Activated naive CD4-positive, alpha-beta T cell treated with anti-CD3 and anti-CD28 coated beads, Interleukin-2, amount 50 U/mL, for 24 hours (primary cell): ENCODE data around the gene FFAR3.
"Not testable (repeated sequence)": the region's sequence is repeated elsewhere in the genome, so short reads cannot be mapped to it uniquely, and the experiment has no call there.

Source experiments
- H3K27ac Mint-ChIP-seq: one replicate; pipeline ENCODE4 v1.8.0; 2021; ENCODE audit warnings: mild to moderate bottlenecking, mixed read lengths
- H3K27me3 Mint-ChIP-seq: one replicate; pipeline ENCODE4 v1.8.0; 2021; ENCODE audit warnings: mixed read lengths
- H3K36me3 Mint-ChIP-seq: one replicate; pipeline ENCODE4 v1.8.0; 2021; ENCODE audit warnings: mixed read lengths
- H3K4me1 Mint-ChIP-seq: one replicate; pipeline ENCODE4 v1.8.0; 2021; ENCODE audit warnings: mixed read lengths
- H3K4me3 Mint-ChIP-seq: one replicate; pipeline ENCODE4 v1.8.0; 2021; ENCODE audit warnings: mild to moderate bottlenecking, mixed read lengths
- H3K9me3 Mint-ChIP-seq: one replicate; pipeline ENCODE4 v1.8.0; 2021; ENCODE audit warnings: mixed read lengths

The FFAR3 gene

DNA sequence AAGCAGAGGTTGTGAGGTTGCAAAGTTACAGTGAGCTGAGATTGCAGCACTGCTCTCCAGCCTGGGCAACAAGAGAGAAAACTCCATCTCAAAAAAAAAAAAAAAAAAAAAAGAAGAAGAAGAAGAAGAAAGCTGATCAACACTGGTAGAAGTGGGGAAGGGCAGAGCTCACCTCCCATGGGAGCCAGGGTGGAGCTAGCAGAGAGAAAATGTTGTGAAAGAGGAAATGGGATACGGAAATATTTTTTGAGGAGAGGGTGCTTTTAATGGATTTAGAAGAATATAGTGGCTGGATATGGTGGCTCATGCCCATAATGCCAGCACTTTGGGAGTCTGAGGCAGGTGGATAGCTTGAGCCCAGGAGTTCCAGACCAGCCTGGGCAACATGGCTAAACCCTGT lies 19.4 kb downstream of the FFAR3 start:
- H3K4me3 Mint-ChIP-seq: no peak overlapping the region
- H3K36me3 Mint-ChIP-seq: no peaks in the 10 kb centered on the region
- H3K27me3 Mint-ChIP-seq: peaks cover 2% of the 10 kb centered on the region
- no peak overlapping the region for H3K27ac Mint-ChIP-seq
- H3K9me3 Mint-ChIP-seq: no peaks in the 10 kb centered on the region
- no peaks in the 10 kb centered on the region for H3K4me1 Mint-ChIP-seq

- Mint-ChIP-seq H3K4me1 (no peaks in the 10 kb centered on the region), H3K27ac (no peak overlapping the region), H3K36me3 (no peaks in the 10 kb centered on the region), H3K27me3 (peaks cover 2% of the 10 kb centered on the region), H3K9me3 (no peaks in the 10 kb centered on the region), H3K4me3 (no peak overlapping the region)
Measured at GRCh38 chr19:35378356-35378755, 20.1 kb downstream of the FFAR3 start.

DNA sequence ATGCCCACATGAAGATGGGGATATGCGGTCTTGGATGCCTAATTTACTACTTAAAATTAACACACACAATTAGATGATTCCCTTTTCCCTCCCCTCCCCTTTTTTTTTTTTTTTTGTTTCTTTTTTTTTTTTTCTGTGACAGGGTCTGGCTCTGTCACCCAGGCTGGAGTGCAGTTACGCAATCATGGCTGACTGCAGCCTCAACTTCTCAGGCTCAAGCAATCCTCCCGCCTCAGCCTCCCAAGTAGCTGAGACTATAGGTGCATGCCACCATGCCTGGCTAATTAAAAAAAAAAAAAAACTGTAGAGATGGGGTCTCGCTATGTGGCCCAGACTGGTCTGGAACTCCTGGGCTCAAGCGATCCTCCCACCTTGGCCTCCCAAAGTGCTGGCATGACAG lies 21.3 kb downstream of the FFAR3 start:
- not testable (repeated sequence) for H3K4me1 Mint-ChIP-seq

DNA sequence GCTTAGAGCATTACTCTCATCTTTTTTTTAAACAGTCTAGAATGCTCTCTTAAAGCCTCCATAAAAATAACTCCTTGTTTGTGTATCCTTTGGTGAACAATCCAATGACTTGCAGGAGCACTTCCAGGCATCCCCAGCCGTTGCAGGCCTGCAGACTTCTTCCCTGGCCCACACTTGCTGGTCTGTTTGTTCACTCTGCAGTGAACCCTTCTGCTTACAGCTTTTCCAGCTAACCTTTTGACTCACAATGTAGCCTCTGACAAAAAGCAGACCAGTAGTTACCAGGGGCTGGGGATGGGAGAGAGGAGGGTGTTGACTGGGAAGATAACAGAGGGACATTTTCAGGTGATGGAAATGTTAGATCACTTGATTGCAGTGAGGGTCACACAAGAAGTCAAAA lies 21.7 kb downstream of the FFAR3 start:
- Mint-ChIP-seq H3K4me3 (no peak overlapping the region), H3K36me3 (peaks cover 2% of the 10 kb centered on the region), H3K27me3 (peaks cover 5% of the 10 kb centered on the region), H3K27ac (no peak overlapping the region), H3K4me1 (no peaks in the 10 kb centered on the region), H3K9me3 (no peaks in the 10 kb centered on the region)

More for the DNA sequence above, 21.3 kb downstream of the FFAR3 start:
- H3K9me3 Mint-ChIP-seq, H3K27ac Mint-ChIP-seq, H3K36me3 Mint-ChIP-seq, H3K27me3 Mint-ChIP-seq, H3K4me3 Mint-ChIP-seq: not testable (repeated sequence)

GRCh38 chr19:35380450-35381124 lies 22.3 kb downstream of the FFAR3 start:
- Mint-ChIP-seq H3K4me3 (no peak overlapping the region), H3K36me3 (peaks cover 2% of the 10 kb centered on the region), H3K27ac (no peak overlapping the region), H3K9me3 (no peaks in the 10 kb centered on the region), H3K4me1 (no peaks in the 10 kb centered on the region), H3K27me3 (peaks cover 4% of the 10 kb centered on the region)

GRCh38 chr19:35381318-35381717 lies 23.1 kb downstream of the FFAR3 start:
- Mint-ChIP-seq H3K27ac (no peak overlapping the region), H3K9me3 (peaks cover 2% of the 10 kb centered on the region), H3K4me1 (no peaks in the 10 kb centered on the region), H3K4me3 (no peak overlapping the region), H3K27me3 (peaks cover 4% of the 10 kb centered on the region), H3K36me3 (peaks cover 2% of the 10 kb centered on the region)

DNA sequence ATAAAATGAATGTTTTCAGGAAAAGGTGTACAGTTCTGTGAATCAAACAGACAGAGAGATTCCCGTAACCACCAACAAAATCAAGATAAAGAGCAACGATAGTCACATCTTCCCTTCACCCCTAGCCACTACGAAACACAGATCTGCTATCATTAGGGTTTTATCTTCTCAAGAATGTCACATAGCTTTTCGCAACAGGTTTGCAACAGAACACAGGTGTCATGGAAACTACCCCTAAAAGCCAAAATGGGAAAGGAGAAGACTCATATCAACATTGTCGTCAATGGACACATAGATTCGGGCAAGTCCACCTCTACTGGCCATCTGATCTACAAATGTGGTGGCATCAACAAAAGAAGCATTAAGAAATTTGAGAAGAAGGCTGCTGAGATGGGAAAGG lies 23.7 kb downstream of the FFAR3 start:
- no peak overlapping the region for H3K27ac Mint-ChIP-seq
- H3K9me3 Mint-ChIP-seq: peaks cover 7% of the 10 kb centered on the region
- peaks cover 5% of the 10 kb centered on the region for H3K36me3 Mint-ChIP-seq
- peaks cover 4% of the 10 kb centered on the region for H3K27me3 Mint-ChIP-seq
- no peak overlapping the region for H3K4me3 Mint-ChIP-seq
- no peaks in the 10 kb centered on the region for H3K4me1 Mint-ChIP-seq

- peaks cover 5% of the 10 kb centered on the region for H3K36me3 Mint-ChIP-seq
- H3K27ac Mint-ChIP-seq: no peak overlapping the region
- peaks cover 4% of the 10 kb centered on the region for H3K27me3 Mint-ChIP-seq
- no peaks in the 10 kb centered on the region for H3K4me1 Mint-ChIP-seq
- H3K4me3 Mint-ChIP-seq: no peak overlapping the region
- peaks cover 7% of the 10 kb centered on the region for H3K9me3 Mint-ChIP-seq
Measured at GRCh38 chr19:35383536-35383935, 25.3 kb downstream of the FFAR3 start.

GRCh38 chr19:35388277-35389054 lies 30.2 kb downstream of the FFAR3 start:
- no peak overlapping the region for H3K4me3 Mint-ChIP-seq
- peaks cover 4% of the 10 kb centered on the region for H3K27me3 Mint-ChIP-seq
- H3K36me3 Mint-ChIP-seq: peaks cover 5% of the 10 kb centered on the region
- H3K27ac Mint-ChIP-seq: no peak overlapping the region
- peaks cover 7% of the 10 kb centered on the region for H3K9me3 Mint-ChIP-seq
- H3K4me1 Mint-ChIP-seq: no peaks in the 10 kb centered on the region

- Mint-ChIP-seq H3K4me3 (no peak overlapping the region), H3K27ac (no peak overlapping the region), H3K36me3 (peaks cover 5% of the 10 kb centered on the region), H3K27me3 (peaks cover 2% of the 10 kb centered on the region), H3K9me3 (peaks cover 7% of the 10 kb centered on the region), H3K4me1 (no peaks in the 10 kb centered on the region)
Measured at GRCh38 chr19:35389192-35389861, 31.1 kb downstream of the FFAR3 start.

GRCh38 chr19:35392742-35393715 lies 34.8 kb downstream of the FFAR3 start:
- Mint-ChIP-seq H3K36me3 (no peaks in the 10 kb centered on the region), H3K4me3 (no peak overlapping the region), H3K27ac (no peak overlapping the region), H3K4me1 (no peaks in the 10 kb centered on the region), H3K27me3 (no peaks in the 10 kb centered on the region), H3K9me3 (no peaks in the 10 kb centered on the region)

GRCh38 chr19:35395382-35396199 lies 37.3 kb downstream of the FFAR3 start:
- Mint-ChIP-seq H3K27me3 (no peaks in the 10 kb centered on the region), H3K9me3 (no peaks in the 10 kb centered on the region), H3K36me3 (no peaks in the 10 kb centered on the region), H3K27ac (no peak overlapping the region), H3K4me3 (no peak overlapping the region), H3K4me1 (no peaks in the 10 kb centered on the region)

DNA sequence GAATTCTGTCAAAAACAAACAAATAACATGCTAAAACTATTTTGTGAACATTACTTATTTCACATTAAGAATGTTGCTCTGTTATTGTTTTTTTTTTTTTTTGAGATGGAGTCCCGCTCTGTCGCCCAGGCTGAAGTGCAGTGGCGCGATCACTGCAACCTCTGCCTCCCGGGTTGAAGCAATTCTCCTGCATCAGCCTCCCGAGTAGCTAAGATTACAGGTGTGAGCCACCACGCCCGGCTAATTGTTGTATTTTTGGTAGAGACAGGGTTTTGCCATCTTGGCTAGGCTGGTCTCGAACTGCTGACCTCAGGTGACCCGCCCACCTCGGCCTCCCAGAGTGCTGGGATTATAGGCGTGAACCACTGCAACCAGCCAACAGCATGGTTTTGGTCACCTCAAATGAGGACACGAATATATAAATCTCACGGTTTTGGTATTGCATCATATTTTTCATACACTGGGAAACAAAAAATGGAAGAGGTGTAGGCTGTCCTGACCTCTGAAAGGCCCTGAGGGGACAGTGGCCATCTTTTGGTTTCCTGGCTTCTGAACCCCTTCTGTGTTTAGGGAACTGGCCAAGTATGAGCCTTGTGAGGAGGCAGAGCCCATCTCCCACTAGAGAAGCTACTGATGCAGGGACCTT lies 38.1 kb downstream of the FFAR3 start:
- no peak overlapping the region for H3K4me3 Mint-ChIP-seq
- no peaks in the 10 kb centered on the region for H3K27me3 Mint-ChIP-seq
- no peak overlapping the region for H3K27ac Mint-ChIP-seq
- H3K36me3 Mint-ChIP-seq: no peaks in the 10 kb centered on the region
- H3K4me1 Mint-ChIP-seq: no peaks in the 10 kb centered on the region
- no peaks in the 10 kb centered on the region for H3K9me3 Mint-ChIP-seq

GRCh38 chr19:35397064-35397463 lies 38.8 kb downstream of the FFAR3 start:
- Mint-ChIP-seq H3K9me3 (no peaks in the 10 kb centered on the region), H3K36me3 (no peaks in the 10 kb centered on the region), H3K4me1 (no peaks in the 10 kb centered on the region), H3K4me3 (no peak overlapping the region), H3K27ac (no peak overlapping the region), H3K27me3 (no peaks in the 10 kb centered on the region)
